Activated T-cell treated with anti-CD3 and anti-CD28 coated beads, Interleukin-2, amount 50 U/mL, for 24 hours (primary cell): Measurements from ENCODE around the gene NUBPL.
"Not testable (repeated sequence)": the region's sequence is repeated elsewhere in the genome, so short reads cannot be mapped to it uniquely, and the experiment has no call there.

Source experiments
- DNase-seq: peaks from one replicate; pipeline ENCODE4 v3.0.0-alpha.2; 2020
- H3K27ac Mint-ChIP-seq: 2 replicates; pipeline ENCODE4 v1.8.0; 2020; ENCODE audit warnings: mild to moderate bottlenecking, mixed read lengths
- H3K27me3 Mint-ChIP-seq: 2 replicates; pipeline ENCODE4 v1.8.0; 2020; ENCODE audit warnings: mixed read lengths
- H3K36me3 Mint-ChIP-seq: 2 replicates; pipeline ENCODE4 v1.8.0; 2020; ENCODE audit warnings: low read depth, mixed read lengths
- H3K4me1 Mint-ChIP-seq: 2 replicates; pipeline ENCODE4 v1.8.0; 2020; ENCODE audit warnings: low read depth, mixed read lengths
- H3K4me3 Mint-ChIP-seq: 2 replicates; pipeline ENCODE4 v1.8.0; 2020; ENCODE audit warnings: mild to moderate bottlenecking, moderate library complexity, mixed read lengths
- H3K9me3 Mint-ChIP-seq: 2 replicates; pipeline ENCODE4 v1.8.0; 2020; ENCODE audit warnings: mixed read lengths

The NUBPL gene

DNA sequence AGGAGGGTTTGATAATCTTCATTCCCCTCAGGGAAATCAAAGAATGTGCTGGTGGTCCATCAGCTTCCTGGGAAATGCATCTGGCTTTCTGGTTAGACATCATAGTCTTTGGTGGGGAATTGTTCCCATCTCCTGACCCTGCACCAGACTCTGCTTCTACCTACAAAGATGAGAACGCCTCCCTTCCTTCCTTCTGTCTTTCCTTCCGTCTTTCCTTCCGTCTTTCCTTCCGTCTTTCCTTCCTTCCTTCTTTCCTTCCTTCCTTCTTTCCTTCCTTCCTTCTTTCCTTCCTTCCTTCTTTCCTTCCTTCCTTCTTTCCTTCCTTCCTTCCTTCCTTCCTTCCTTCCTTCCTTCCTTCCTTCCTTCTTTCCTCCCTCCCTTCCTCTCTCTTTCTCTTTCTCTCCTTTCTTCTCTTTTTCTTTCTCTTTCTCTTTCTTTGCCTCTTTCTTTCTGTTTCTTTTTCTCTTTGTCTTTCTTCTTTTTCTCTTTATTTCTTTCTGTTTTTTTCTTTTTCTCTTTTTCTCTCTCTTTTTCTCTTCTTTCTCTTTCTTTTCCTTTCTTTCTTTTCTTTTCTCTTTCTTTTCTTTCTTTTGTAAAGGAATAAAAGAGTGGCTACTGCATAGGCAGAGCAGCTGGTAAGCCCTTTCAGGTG lies 326.9 kb downstream of the NUBPL start:
- H3K36me3 Mint-ChIP-seq = no peaks in the 10 kb centered on the region
- H3K27me3 Mint-ChIP-seq = peaks cover 5% of the 10 kb centered on the region
- no peak for DNase-seq
- no peaks in the 10 kb centered on the region for H3K9me3 Mint-ChIP-seq
- no peaks in the 10 kb centered on the region for H3K4me1 Mint-ChIP-seq
- no peak overlapping the region for H3K4me3 Mint-ChIP-seq
- no peak overlapping the region for H3K27ac Mint-ChIP-seq

GRCh38 chr14:31889297-31889696 lies 328.1 kb downstream of the NUBPL start:
- no peak for DNase-seq
- no peaks in the 10 kb centered on the region for H3K36me3 Mint-ChIP-seq
- H3K4me3 Mint-ChIP-seq = no peak overlapping the region
- H3K27ac Mint-ChIP-seq = no peak overlapping the region
- H3K9me3 Mint-ChIP-seq = no peaks in the 10 kb centered on the region
- no peaks in the 10 kb centered on the region for H3K4me1 Mint-ChIP-seq
- H3K27me3 Mint-ChIP-seq = peaks cover 5% of the 10 kb centered on the region

- not testable (repeated sequence) for H3K27me3 Mint-ChIP-seq, H3K4me3 Mint-ChIP-seq, H3K4me1 Mint-ChIP-seq, H3K36me3 Mint-ChIP-seq, H3K9me3 Mint-ChIP-seq, H3K27ac Mint-ChIP-seq, DNase-seq
Measured at GRCh38 chr14:31890202-31890601, 329.0 kb downstream of the NUBPL start.

GRCh38 chr14:31893221-31893757 lies 332.1 kb downstream of the NUBPL start:
- Mint-ChIP-seq H3K36me3 (no peaks in the 10 kb centered on the region), H3K27me3 (peaks cover 5% of the 10 kb centered on the region), H3K4me3 (no peak overlapping the region), H3K27ac (no peak overlapping the region), H3K4me1 (no peaks in the 10 kb centered on the region), H3K9me3 (no peaks in the 10 kb centered on the region)
- DNase-seq = no peak

GRCh38 chr14:31894351-31894750 lies 333.1 kb downstream of the NUBPL start:
- H3K4me3 Mint-ChIP-seq = no peak overlapping the region
- H3K9me3 Mint-ChIP-seq = no peaks in the 10 kb centered on the region
- H3K27me3 Mint-ChIP-seq = peaks cover 5% of the 10 kb centered on the region
- H3K4me1 Mint-ChIP-seq = no peaks in the 10 kb centered on the region
- no peaks in the 10 kb centered on the region for H3K36me3 Mint-ChIP-seq
- no peak for DNase-seq
- no peak overlapping the region for H3K27ac Mint-ChIP-seq

- Mint-ChIP-seq H3K27me3 (peaks cover 5% of the 10 kb centered on the region), H3K4me3 (no peak overlapping the region), H3K4me1 (no peaks in the 10 kb centered on the region), H3K27ac (no peak overlapping the region), H3K36me3 (no peaks in the 10 kb centered on the region), H3K9me3 (no peaks in the 10 kb centered on the region)
- DNase-seq = no peak
Measured at GRCh38 chr14:31895206-31895605, 334.0 kb downstream of the NUBPL start.

- H3K27ac Mint-ChIP-seq = no peak overlapping the region
- H3K4me3 Mint-ChIP-seq = no peak overlapping the region
- H3K27me3 Mint-ChIP-seq = peaks cover 5% of the 10 kb centered on the region
- H3K4me1 Mint-ChIP-seq = no peaks in the 10 kb centered on the region
- DNase-seq = no peak
- no peaks in the 10 kb centered on the region for H3K9me3 Mint-ChIP-seq
- H3K36me3 Mint-ChIP-seq = no peaks in the 10 kb centered on the region
Measured at GRCh38 chr14:31895646-31896045, 334.4 kb downstream of the NUBPL start.

DNA sequence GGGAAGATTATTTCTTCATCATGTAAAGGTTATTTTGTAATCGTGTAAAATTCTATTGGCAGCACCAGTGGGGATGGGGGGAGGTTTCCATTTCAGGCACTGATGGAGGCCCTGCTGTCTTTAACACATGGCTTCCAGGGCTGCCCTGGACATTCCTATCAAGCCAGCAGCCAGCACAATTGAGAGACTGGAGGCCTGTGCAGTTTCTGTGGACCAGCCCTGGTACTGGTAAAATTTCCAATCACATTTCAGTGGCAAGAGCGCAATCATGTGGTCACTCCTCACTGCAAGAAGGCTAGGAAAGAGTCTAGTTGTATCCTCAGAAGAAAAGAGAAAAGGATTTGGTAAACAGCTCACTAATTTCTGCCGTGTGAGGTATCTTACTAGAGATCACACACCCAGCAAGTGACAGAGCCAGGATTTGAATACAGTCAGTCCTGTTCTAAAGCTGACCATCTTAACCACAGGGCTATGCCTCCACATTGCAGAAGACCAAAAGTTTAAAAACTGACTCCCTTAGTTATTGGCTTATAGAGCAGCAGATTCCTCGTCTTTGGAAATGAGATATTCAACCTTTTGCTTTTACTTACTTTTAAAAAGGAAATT lies 336.5 kb downstream of the NUBPL start:
- Mint-ChIP-seq H3K36me3 (no peaks in the 10 kb centered on the region), H3K4me3 (no peak overlapping the region), H3K27me3 (peaks cover 3% of the 10 kb centered on the region), H3K4me1 (no peaks in the 10 kb centered on the region), H3K27ac (no peak overlapping the region), H3K9me3 (no peaks in the 10 kb centered on the region)
- DNase-seq = no peak

DNA sequence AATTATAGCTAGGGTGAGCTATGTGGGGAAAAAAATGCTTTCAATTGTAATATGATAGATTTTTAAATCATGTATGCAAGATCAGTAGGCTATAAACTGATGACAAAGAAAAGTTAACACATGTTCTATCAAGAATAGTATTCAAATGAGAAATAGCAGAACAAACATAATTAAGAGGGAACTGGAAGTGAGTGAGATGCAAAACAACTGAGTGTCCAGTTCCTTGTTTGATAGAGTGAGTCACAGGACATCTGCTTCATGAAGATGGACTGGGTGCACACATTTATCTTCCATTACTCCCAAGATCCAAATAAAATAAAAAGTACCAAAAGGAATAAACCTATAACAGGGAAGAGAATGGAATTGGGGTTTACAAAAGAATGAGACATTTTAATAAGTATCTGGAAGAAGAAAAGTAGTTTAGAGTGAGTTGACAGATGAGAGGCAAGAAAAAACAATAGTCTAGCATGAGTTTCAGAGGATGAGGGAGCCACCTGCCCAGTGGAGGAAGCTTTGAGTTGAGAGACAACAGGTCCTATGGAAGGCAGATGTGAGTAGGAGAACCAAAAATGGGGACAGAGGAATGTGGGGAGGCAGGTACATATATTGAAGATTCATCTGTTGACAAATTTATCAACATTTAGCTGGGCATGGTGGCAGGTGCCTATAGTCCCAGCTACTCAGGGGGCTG lies 337.8 kb downstream of the NUBPL start:
- no peak for DNase-seq

GRCh38 chr14:31902002-31902401 lies 340.8 kb downstream of the NUBPL start:
- H3K4me3 Mint-ChIP-seq = no peak overlapping the region
- no peaks in the 10 kb centered on the region for H3K4me1 Mint-ChIP-seq
- no peaks in the 10 kb centered on the region for H3K36me3 Mint-ChIP-seq
- no peaks in the 10 kb centered on the region for H3K9me3 Mint-ChIP-seq
- DNase-seq = no peak
- H3K27ac Mint-ChIP-seq = no peak overlapping the region
- no peaks in the 10 kb centered on the region for H3K27me3 Mint-ChIP-seq

More for the DNA sequence above, 337.8 kb downstream of the NUBPL start:
- no peak overlapping the region for H3K4me3 Mint-ChIP-seq
- H3K4me1 Mint-ChIP-seq = no peaks in the 10 kb centered on the region
- H3K27ac Mint-ChIP-seq = no peak overlapping the region
- H3K36me3 Mint-ChIP-seq = no peaks in the 10 kb centered on the region
- no peaks in the 10 kb centered on the region for H3K9me3 Mint-ChIP-seq
- no peaks in the 10 kb centered on the region for H3K27me3 Mint-ChIP-seq

DNA sequence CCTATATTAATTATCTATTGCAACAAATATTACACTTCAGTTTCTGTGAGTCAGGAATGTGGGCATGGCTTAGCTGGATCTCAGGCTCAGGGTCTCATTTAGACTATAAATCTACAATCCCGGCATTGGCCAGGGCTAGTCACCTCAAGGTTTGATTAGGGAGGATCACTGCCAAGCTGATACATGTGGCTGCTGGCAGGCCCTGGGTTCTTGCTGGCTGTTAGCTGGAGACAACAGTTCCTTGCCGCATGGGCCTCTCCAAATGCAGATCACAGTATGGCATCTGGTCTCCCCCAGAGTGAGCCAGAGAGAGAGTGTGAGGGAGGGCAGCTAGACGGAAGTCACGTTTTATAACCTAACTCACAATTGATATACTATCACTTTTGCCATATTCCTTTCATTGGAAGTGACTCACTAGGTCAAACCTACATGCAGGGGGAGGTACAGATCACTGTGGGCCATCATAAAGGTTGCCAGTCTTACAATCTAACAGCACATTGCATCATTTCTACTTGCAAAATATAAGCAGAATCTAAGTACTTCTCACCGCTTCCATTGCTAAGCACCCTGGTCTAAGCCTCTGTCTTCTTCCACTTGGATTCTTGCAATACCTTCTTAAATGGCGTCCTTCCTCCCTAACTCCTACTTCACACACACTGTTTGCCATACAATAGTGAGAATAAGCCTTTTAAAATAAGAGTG lies 341.9 kb downstream of the NUBPL start:
- H3K36me3 Mint-ChIP-seq = no peaks in the 10 kb centered on the region
- H3K27me3 Mint-ChIP-seq = no peaks in the 10 kb centered on the region
- H3K4me3 Mint-ChIP-seq = no peak overlapping the region
- no peaks in the 10 kb centered on the region for H3K4me1 Mint-ChIP-seq
- DNase-seq = no peak
- H3K27ac Mint-ChIP-seq = no peak overlapping the region
- H3K9me3 Mint-ChIP-seq = no peaks in the 10 kb centered on the region

- H3K9me3 Mint-ChIP-seq = peaks cover 24% of the 10 kb centered on the region
Measured at GRCh38 chr14:31909977-31910376, 348.8 kb downstream of the NUBPL start.

More at GRCh38 chr14:31909977-31910376, 348.8 kb downstream of the NUBPL start:
- Mint-ChIP-seq H3K4me3 (no peak overlapping the region), H3K4me1 (no peaks in the 10 kb centered on the region), H3K36me3 (no peaks in the 10 kb centered on the region), H3K27ac (no peak overlapping the region), H3K27me3 (no peaks in the 10 kb centered on the region)
- DNase-seq = no peak
